Loucy (cell line): ENCODE data around the gene SIAH3.

Experiments
- H2AFZ ChIP-seq: fragments of 200-600 bp; sonication (generic); 2 replicates; pipeline ENCODE4 v1.6.0; 2016; ENCODE audit warnings: antibody characterized with exemption, mild to moderate bottlenecking, low read length, moderate library complexity
- H3F3A ChIP-seq: fragments of 200-600 bp; 2 replicates; pipeline ENCODE4 v1.6.0; 2016; ENCODE audit warnings: antibody characterized with exemption, low read depth, mild to moderate bottlenecking
- H3K27me3 ChIP-seq: fragments of 200-600 bp; sonication (generic); 2 replicates; pipeline ENCODE4 v1.6.1; 2014; ENCODE audit warnings: low read length, mild to moderate bottlenecking; ENCODE audit not compliant: insufficient read depth, poor library complexity, severe bottlenecking
- H3K36me3 ChIP-seq: fragments of 200-600 bp; sonication (generic); 2 replicates; pipeline ENCODE4 v1.6.1; 2016; ENCODE audit warnings: low read length; ENCODE audit not compliant: insufficient read depth
- H3K4me1 ChIP-seq: fragments of 200-600 bp; sonication (generic); 2 replicates; pipeline ENCODE4 v1.5.1; 2014; ENCODE audit warnings: low read length, mild to moderate bottlenecking; ENCODE audit not compliant: insufficient read depth, poor library complexity, severe bottlenecking
- H3K4me2 ChIP-seq: fragments of 200-600 bp; sonication (generic); 2 replicates; pipeline ENCODE4 v1.6.0; 2014; ENCODE audit warnings: antibody characterized with exemption, low read length, low read depth, mild to moderate bottlenecking; ENCODE audit not compliant: poor library complexity, severe bottlenecking
- H3K4me3 ChIP-seq: fragments of 200-600 bp; sonication (generic); 2 replicates; pipeline ENCODE4 v1.5.1; 2014; ENCODE audit warnings: low read length, mild to moderate bottlenecking, mixed read lengths; ENCODE audit not compliant: poor library complexity, severe bottlenecking
- H3K79me2 ChIP-seq: fragments of 200-600 bp; sonication (generic); 2 replicates; pipeline ENCODE4 v1.6.1; 2014; ENCODE audit warnings: low read length; ENCODE audit not compliant: insufficient read depth
- H3K9ac ChIP-seq: fragments of 200-600 bp; sonication (generic); 2 replicates; pipeline ENCODE4 v1.6.0; 2014; ENCODE audit warnings: mild to moderate bottlenecking, low read depth, low read length, moderate library complexity; ENCODE audit not compliant: poor library complexity, severe bottlenecking
- H3K9me2 ChIP-seq: fragments of 200-600 bp; sonication (generic); replicated peaks from 2 replicates; pipeline ENCODE4 v1.6.1; 2016; ENCODE audit warnings: low read depth, low read length, mixed read lengths
- H3K9me3 ChIP-seq: fragments of 200-600 bp; sonication (generic); 2 replicates; pipeline ENCODE4 v1.6.1; 2014; ENCODE audit warnings: mild to moderate bottlenecking, antibody characterized with exemption, low read length, low read depth; ENCODE audit not compliant: insufficient read depth
- H4K20me1 ChIP-seq: fragments of 200-600 bp; sonication (generic); 2 replicates; pipeline ENCODE4 v1.6.0; 2014; ENCODE audit warnings: antibody characterized with exemption, low read length, mild to moderate bottlenecking; ENCODE audit not compliant: insufficient read depth, poor library complexity, severe bottlenecking
- EZH2phosphoT487 ChIP-seq: fragments of 200-600 bp; IDR thresholded peaks from 2 replicates; pipeline ENCODE4 v1.6.1; 2018; ENCODE audit warnings: antibody characterized with exemption, mild to moderate bottlenecking, moderate library complexity, borderline replicate concordance
- TF ChIP-seq, protein P1 (sequence below): fragments of 200-600 bp; sonication (generic); conservative IDR thresholded peaks from 2 replicates; pipeline ENCODE4 v1.5.1; 2014; ENCODE audit warnings: mild to moderate bottlenecking, antibody characterized with exemption, low read length

Gene SIAH3

DNA sequence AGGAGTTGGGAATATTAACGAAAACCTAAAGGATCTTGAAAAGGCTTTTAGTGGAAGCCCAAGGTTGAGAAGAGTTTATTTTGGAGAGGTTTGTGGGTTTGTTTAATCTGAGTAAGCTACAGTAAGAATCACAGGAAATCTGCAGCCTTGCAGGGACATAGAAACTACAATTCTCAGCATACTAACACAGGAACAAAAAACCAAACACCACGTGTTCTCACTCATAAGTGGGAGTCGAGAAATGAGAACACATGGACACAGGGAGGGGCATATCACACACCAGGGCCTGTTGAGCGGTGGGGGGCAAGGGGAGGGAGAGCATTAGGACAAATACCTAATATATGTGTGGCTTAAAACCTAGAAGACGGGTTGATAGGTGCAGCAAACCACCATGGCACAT lies 8.7 kb upstream of the SIAH3 start:
- Histone ChIP-seq H2AFZ (no peak overlapping the region), H3K9me3 (no peaks in the 10 kb centered on the region), H3K9ac (no peak overlapping the region), H4K20me1 (no peaks in the 10 kb centered on the region), H3K4me1 (peaks cover 5% of the 10 kb centered on the region), H3F3A (no peaks in the 10 kb centered on the region), H3K9me2 (no peaks in the 10 kb centered on the region), H3K4me2 (no peak overlapping the region), H3K36me3 (no peaks in the 10 kb centered on the region), H3K79me2 (no peaks in the 10 kb centered on the region), H3K4me3 (no peak overlapping the region), H3K27me3 (no peaks in the 10 kb centered on the region)
- TF ChIP-seq EZH2phosphoT487: no peak
- TF ChIP-seq, protein P1, sequence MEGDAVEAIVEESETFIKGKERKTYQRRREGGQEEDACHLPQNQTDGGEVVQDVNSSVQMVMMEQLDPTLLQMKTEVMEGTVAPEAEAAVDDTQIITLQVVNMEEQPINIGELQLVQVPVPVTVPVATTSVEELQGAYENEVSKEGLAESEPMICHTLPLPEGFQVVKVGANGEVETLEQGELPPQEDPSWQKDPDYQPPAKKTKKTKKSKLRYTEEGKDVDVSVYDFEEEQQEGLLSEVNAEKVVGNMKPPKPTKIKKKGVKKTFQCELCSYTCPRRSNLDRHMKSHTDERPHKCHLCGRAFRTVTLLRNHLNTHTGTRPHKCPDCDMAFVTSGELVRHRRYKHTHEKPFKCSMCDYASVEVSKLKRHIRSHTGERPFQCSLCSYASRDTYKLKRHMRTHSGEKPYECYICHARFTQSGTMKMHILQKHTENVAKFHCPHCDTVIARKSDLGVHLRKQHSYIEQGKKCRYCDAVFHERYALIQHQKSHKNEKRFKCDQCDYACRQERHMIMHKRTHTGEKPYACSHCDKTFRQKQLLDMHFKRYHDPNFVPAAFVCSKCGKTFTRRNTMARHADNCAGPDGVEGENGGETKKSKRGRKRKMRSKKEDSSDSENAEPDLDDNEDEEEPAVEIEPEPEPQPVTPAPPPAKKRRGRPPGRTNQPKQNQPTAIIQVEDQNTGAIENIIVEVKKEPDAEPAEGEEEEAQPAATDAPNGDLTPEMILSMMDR: no peak

DNA sequence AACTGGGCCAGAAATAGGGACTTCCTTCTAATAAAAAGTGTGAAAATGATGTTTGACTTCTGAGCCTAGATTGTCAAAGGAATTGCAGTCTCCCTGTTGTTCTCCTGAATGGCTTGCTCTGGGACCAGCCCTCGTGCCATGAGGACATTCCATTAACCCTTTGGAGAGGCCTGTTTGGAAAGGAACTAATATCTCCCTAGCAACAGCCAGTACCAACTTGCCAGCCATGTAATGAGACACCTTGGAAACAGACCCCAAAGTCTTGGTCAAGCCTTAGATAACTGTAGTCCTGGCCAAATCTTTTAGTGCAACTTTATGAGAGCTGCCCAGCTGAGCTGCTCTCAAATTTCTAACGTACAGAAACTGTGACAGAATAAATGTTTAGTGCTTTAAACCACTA lies 8.2 kb upstream of the SIAH3 start:
- Histone ChIP-seq H4K20me1 (no peaks in the 10 kb centered on the region), H3K4me3 (no peak overlapping the region), H3K27me3 (no peaks in the 10 kb centered on the region), H3K36me3 (no peaks in the 10 kb centered on the region), H3K9me2 (no peaks in the 10 kb centered on the region), H3K4me1 (peaks cover 5% of the 10 kb centered on the region), H3K9me3 (peaks cover 3% of the 10 kb centered on the region; the same call in 1 of the 2 replicates), H3K4me2 (no peak overlapping the region), H2AFZ (no peak overlapping the region), H3F3A (no peaks in the 10 kb centered on the region), H3K79me2 (no peaks in the 10 kb centered on the region), H3K9ac (no peak overlapping the region)
- no peak for TF ChIP-seq EZH2phosphoT487
- TF ChIP-seq, protein P1: no peak

DNA sequence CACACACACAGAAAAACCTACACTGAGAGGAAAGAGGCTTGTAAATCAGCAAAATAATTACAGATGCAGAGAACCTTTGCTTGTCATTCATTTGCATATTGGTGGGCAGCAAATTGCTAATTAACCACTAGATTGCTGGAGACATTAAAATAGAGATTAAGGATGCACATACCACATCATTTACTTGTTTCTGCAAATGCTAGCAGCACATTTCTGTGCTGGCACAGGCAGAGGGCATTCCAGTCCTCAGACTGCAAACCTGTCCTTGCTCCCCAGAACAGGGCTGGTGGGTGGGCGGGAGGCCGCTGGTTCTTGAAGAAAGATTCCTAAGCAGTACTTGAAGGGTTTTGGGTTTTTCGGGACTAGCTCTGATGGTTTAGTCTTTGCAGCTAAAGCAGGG lies 941 bp upstream of the SIAH3 start:
- H3K9me2 ChIP-seq: no peaks in the 10 kb centered on the region
- peaks cover 6% of the 10 kb centered on the region; the same call in 1 of the 2 replicates for H3K9me3 ChIP-seq
- no peak overlapping the region for H3K9ac ChIP-seq
- H3K4me3 ChIP-seq: no peak overlapping the region
- TF ChIP-seq EZH2phosphoT487: no peak
- TF ChIP-seq, protein P1: no peak
- H3K36me3 ChIP-seq: no peaks in the 10 kb centered on the region
- no peaks in the 10 kb centered on the region for H3K27me3 ChIP-seq
- no peaks in the 10 kb centered on the region for H4K20me1 ChIP-seq
- H3K4me2 ChIP-seq: no peak overlapping the region
- H3K4me1 ChIP-seq: peaks cover 19% of the 10 kb centered on the region
- H3F3A ChIP-seq: no peaks in the 10 kb centered on the region
- H3K79me2 ChIP-seq: no peaks in the 10 kb centered on the region
- no peak overlapping the region for H2AFZ ChIP-seq
